Dendritic cell treated with granulocyte-macrophage colony-stimulating factor and Interleukin-4, amounts not matched to agents 40 ng/mL and 50 ng/mL, for 4 days (primary cell): Measurements from ENCODE around the gene CAPZA2.

Source experiments
- H3K27ac Mint-ChIP-seq: one replicate; pipeline ENCODE4 v1.8.0; 2022; ENCODE audit warnings: mild to moderate bottlenecking, mixed read lengths
- H3K27me3 Mint-ChIP-seq: one replicate; pipeline ENCODE4 v1.8.0; 2022; ENCODE audit warnings: mild to moderate bottlenecking, mixed read lengths
- H3K36me3 Mint-ChIP-seq: one replicate; pipeline ENCODE4 v1.8.0; 2022; ENCODE audit warnings: low read depth, mixed read lengths
- H3K4me1 Mint-ChIP-seq: one replicate; pipeline ENCODE4 v1.8.0; 2022; ENCODE audit warnings: low read depth, mixed read lengths
- H3K4me3 Mint-ChIP-seq: one replicate; pipeline ENCODE4 v1.8.0; 2022; ENCODE audit warnings: mild to moderate bottlenecking, moderate library complexity, mixed read lengths
- H3K9me3 Mint-ChIP-seq: one replicate; pipeline ENCODE4 v1.8.0; 2022; ENCODE audit warnings: mixed read lengths
- intact Hi-C: fragments of 100-400 bp; cut with micrococcal nuclease; formaldehyde crosslinking; loops from one replicate; pipeline ENCODE4 v1.15.0; 2022

The CAPZA2 gene

GRCh38 chr7:116837586-116837985, 24.8 kb upstream of the CAPZA2 start:
- H3K4me1 Mint-ChIP-seq, result peaks cover 8% of the 10 kb centered on the region
- H3K9me3 Mint-ChIP-seq, result no peaks in the 10 kb centered on the region
- peaks cover 3% of the 10 kb centered on the region for H3K27me3 Mint-ChIP-seq
- H3K27ac Mint-ChIP-seq, result no peak overlapping the region
- intact Hi-C loops, result no loop called here
- H3K4me3 Mint-ChIP-seq, result no peak overlapping the region
- H3K36me3 Mint-ChIP-seq, result no peaks in the 10 kb centered on the region

- no peaks in the 10 kb centered on the region for H3K36me3 Mint-ChIP-seq
- H3K9me3 Mint-ChIP-seq, result no peaks in the 10 kb centered on the region
- no peaks in the 10 kb centered on the region for H3K27me3 Mint-ChIP-seq
- intact Hi-C loops, result no loop called here
- H3K4me3 Mint-ChIP-seq, result no peak overlapping the region
- peaks cover 20% of the 10 kb centered on the region for H3K4me1 Mint-ChIP-seq
- H3K27ac Mint-ChIP-seq, result no peak overlapping the region
These were observed 22.1 kb upstream of the CAPZA2 start for GRCh38 chr7:116840256-116840655.

- Mint-ChIP-seq H3K4me1 (peaks cover 20% of the 10 kb centered on the region), H3K4me3 (no peak overlapping the region), H3K36me3 (no peaks in the 10 kb centered on the region), H3K27me3 (no peaks in the 10 kb centered on the region), H3K9me3 (no peaks in the 10 kb centered on the region), H3K27ac (peak overlapping the region; percentile 36)
- intact Hi-C loops, result no loop called here
These were observed 20.0 kb upstream of the CAPZA2 start for GRCh38 chr7:116842371-116842770.

- Mint-ChIP-seq H3K27me3 (no peaks in the 10 kb centered on the region), H3K4me1 (peaks cover 20% of the 10 kb centered on the region), H3K36me3 (no peaks in the 10 kb centered on the region), H3K4me3 (peak overlapping the region; percentile 57), H3K9me3 (no peaks in the 10 kb centered on the region), H3K27ac (peak overlapping the region; percentile 63)
- intact Hi-C loops, result no loop called here
These were observed 19.0 kb upstream of the CAPZA2 start for GRCh38 chr7:116843378-116843777.

DNA sequence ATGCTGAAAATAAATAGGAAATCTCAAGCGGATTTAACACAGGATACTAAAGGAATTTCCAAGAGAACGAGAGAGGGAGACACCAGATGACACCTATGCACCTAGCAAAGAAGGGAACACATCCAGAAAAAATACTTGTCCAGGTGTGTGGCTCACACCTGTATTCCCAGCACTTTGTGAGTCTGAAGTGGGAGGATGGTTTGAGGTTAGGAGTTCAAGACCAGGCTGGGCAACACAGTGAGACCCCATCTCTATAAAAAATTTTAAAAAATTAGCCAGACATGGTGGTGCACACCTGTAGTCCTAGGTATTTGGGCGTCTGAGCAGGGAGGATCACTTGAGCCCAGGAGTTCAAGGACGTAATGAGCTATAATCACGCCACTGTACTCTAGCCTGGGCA, 11.2 kb upstream of the CAPZA2 start:
- peaks cover 13% of the 10 kb centered on the region for H3K27me3 Mint-ChIP-seq
- intact Hi-C loops, result no loop called here
- H3K27ac Mint-ChIP-seq, result no peak overlapping the region
- no peaks in the 10 kb centered on the region for H3K36me3 Mint-ChIP-seq
- H3K4me3 Mint-ChIP-seq, result no peak overlapping the region
- no peaks in the 10 kb centered on the region for H3K9me3 Mint-ChIP-seq
- H3K4me1 Mint-ChIP-seq, result no peaks in the 10 kb centered on the region

DNA sequence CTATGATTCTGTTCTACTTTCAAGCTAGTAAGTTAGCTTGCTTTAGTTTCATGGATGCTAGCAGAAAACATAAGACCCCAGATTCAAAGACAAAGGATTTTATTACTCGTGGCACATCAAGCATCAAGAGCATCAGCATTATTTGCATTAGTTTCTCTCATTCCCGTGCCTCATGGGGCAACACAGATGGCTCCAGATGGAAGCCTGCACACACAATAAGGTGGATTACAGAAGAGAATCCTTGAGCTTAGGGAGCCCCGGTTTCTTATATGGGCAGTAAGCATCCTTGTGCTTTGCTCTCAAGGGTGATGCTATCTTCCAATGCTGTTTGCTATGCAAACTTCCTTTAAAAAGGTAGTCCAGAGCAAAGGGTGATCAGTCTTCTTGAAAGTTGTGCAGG, 10.7 kb upstream of the CAPZA2 start:
- H3K27ac Mint-ChIP-seq, result no peak overlapping the region
- H3K9me3 Mint-ChIP-seq, result no peaks in the 10 kb centered on the region
- H3K36me3 Mint-ChIP-seq, result no peaks in the 10 kb centered on the region
- peaks cover 4% of the 10 kb centered on the region for H3K4me1 Mint-ChIP-seq
- H3K27me3 Mint-ChIP-seq, result peaks cover 13% of the 10 kb centered on the region
- intact Hi-C loops, result no loop called here
- H3K4me3 Mint-ChIP-seq, result no peak overlapping the region

DNA sequence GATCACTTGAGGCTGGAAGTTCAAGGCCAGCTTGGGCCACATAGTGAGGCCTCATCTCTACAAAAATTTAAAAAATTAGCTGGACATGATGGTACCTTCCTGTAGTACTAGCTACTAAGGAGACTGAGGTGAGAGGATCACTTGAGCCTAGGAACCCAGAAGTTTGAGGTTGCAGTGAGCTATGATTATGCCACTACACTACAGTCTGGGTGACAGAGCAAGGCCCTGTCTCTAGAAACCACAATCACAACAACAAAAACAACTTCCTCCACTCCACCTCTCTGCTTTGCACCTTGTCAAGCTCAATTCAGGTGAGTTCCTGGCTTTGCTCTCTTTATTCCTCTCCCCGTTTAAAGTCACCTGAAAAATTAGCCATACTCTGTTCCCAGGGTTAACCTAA, 8.3 kb upstream of the CAPZA2 start:
- Mint-ChIP-seq H3K36me3 (no peaks in the 10 kb centered on the region), H3K27ac (no peak overlapping the region), H3K9me3 (no peaks in the 10 kb centered on the region), H3K27me3 (peaks cover 17% of the 10 kb centered on the region), H3K4me3 (no peak overlapping the region), H3K4me1 (peaks cover 12% of the 10 kb centered on the region)
- intact Hi-C loops, result no loop called here

DNA sequence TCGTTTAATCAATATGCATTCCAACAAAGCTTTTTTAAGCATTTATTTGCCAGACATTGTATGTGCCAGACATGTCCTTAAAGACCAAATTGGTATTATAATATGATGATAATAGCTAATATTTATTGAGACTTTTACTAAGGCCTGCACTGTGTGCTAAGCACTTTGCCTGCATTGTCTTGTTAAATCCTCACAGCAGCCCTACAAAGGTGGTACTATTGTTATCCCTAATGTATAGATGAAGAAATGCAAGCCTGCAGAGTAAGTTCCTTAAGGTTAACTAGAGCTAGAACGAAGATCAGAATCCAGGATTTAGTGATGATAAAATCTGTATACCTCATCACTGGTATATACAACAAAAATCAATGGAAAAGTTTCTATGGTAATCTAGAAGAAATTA, 5.3 kb upstream of the CAPZA2 start:
- Mint-ChIP-seq H3K27me3 (peaks cover 7% of the 10 kb centered on the region), H3K9me3 (no peaks in the 10 kb centered on the region), H3K36me3 (no peaks in the 10 kb centered on the region), H3K4me3 (no peak overlapping the region), H3K4me1 (peaks cover 34% of the 10 kb centered on the region), H3K27ac (no peak overlapping the region)
- intact Hi-C loops, result no loop called here

DNA sequence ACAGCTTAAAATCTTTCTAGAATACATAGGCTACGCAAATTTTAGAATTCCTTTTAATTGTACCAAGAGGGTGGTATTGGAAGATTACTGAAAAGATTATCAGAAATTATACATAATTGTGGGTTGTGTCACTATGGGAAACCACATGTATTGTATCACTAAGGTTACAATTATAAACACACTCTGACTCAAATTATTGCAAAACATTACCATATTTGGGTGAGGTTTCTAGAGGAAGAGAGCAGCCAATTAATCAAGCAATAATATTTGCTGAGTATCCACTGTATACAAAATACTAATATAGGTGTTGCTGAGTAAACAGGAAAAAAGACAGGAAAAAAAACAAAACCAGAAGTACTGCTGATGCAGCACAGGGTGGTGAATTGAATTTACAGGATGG, 3.1 kb upstream of the CAPZA2 start:
- H3K4me3 Mint-ChIP-seq, result no peak overlapping the region
- H3K36me3 Mint-ChIP-seq, result peaks cover 10% of the 10 kb centered on the region
- H3K4me1 Mint-ChIP-seq, result peaks cover 35% of the 10 kb centered on the region
- H3K27me3 Mint-ChIP-seq, result peaks cover 7% of the 10 kb centered on the region
- no peaks in the 10 kb centered on the region for H3K9me3 Mint-ChIP-seq
- H3K27ac Mint-ChIP-seq, result peak overlapping the region; percentile 81
- intact Hi-C loops, result no loop called here

- Mint-ChIP-seq H3K27me3 (peaks cover 4% of the 10 kb centered on the region), H3K9me3 (no peaks in the 10 kb centered on the region), H3K36me3 (peaks cover 17% of the 10 kb centered on the region), H3K27ac (peak overlapping the region; percentile 98), H3K4me3 (no peak overlapping the region), H3K4me1 (peaks cover 46% of the 10 kb centered on the region)
- intact Hi-C loops, result no loop called here
These were observed 670 bp upstream of the CAPZA2 start for GRCh38 chr7:116861717-116862116.

DNA sequence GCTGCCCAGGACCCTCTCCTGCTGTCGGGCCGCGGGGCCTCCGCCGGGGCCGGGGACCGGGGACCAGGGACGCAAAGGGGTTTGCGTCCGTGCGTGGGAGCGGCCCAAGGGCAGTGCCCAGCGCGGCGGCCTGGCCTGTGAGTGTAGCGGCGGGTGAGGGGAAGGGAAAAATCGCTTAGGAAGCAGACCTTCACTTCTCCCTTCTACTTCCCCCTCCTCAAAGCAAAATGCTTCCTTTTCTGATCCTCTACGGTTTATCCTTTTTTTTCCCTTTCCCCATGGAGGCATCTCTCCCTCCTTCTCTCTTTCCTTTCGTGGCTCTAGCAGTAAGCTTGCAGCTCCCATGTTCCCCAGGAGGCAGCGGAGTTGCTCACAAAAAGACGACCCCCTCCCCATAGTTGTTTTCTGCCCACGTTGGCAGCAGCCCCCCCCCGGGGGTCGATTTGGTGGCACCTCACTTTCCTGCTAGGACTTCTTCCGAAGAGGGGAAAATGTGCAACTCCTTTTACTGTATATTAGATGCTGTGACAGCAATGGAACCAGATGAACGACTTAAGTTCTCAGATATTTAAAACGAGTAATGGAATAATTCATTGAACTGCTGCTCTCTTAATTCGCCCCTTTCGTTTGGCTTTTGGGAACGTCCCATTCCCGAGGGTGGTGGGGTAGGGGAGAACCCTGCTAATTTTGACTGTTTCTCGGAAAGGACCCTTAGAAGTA, 724 bp downstream of the CAPZA2 start:
- Mint-ChIP-seq H3K27me3 (no peaks in the 10 kb centered on the region), H3K4me1 (peaks cover 58% of the 10 kb centered on the region), H3K4me3 (peak overlapping the region; percentile 100), H3K27ac (peak overlapping the region; percentile 98), H3K9me3 (no peaks in the 10 kb centered on the region), H3K36me3 (peaks cover 30% of the 10 kb centered on the region)
- intact Hi-C loops, result loop anchor here (1.0 kb wide), 1 partner anchor 50 kb away; no protein-coding TSS in a partner anchor

GRCh38 chr7:116863936-116864500, 1.6 kb downstream of the CAPZA2 start:
- intact Hi-C loops, result loop anchor here (1.0 kb wide), 1 partner anchor 51 kb away; no protein-coding TSS in a partner anchor
- peaks cover 55% of the 10 kb centered on the region for H3K4me1 Mint-ChIP-seq
- peak overlapping the region; percentile 100 for H3K4me3 Mint-ChIP-seq

GRCh38 chr7:116871061-116871700, 8.8 kb downstream of the CAPZA2 start:
- Mint-ChIP-seq H3K4me1 (peaks cover 64% of the 10 kb centered on the region), H3K36me3 (peaks cover 22% of the 10 kb centered on the region), H3K27me3 (no peaks in the 10 kb centered on the region), H3K9me3 (no peaks in the 10 kb centered on the region), H3K27ac (no peak overlapping the region), H3K4me3 (no peak overlapping the region)
- intact Hi-C loops, result no loop called here

More at GRCh38 chr7:116863936-116864500, 1.6 kb downstream of the CAPZA2 start:
- Mint-ChIP-seq H3K27me3 (no peaks in the 10 kb centered on the region), H3K27ac (peak overlapping the region; percentile 98), H3K36me3 (peaks cover 33% of the 10 kb centered on the region), H3K9me3 (no peaks in the 10 kb centered on the region)

DNA sequence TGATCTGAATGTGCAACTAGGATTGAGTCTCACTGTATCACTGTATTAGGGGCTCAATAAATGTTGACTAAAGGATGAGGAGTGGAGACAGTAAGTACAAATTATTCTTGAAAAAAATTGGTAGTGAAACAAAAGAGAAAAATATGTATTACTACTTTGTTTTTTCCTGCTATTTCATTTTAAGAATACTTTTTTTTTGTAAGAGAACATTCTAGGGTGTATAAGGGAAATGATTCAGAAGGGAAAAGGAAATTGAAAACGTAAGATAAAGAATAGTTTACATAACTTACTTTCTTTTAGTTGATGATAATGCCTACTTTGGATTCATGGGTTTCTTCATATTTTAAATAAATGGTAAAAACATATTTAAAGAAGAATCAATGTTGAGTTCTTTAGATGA, 9.6 kb downstream of the CAPZA2 start:
- intact Hi-C loops, result no loop called here
- H3K36me3 Mint-ChIP-seq, result peaks cover 19% of the 10 kb centered on the region
- H3K27ac Mint-ChIP-seq, result no peak overlapping the region
- H3K4me1 Mint-ChIP-seq, result peaks cover 59% of the 10 kb centered on the region
- H3K4me3 Mint-ChIP-seq, result no peak overlapping the region
- H3K27me3 Mint-ChIP-seq, result no peaks in the 10 kb centered on the region
- no peaks in the 10 kb centered on the region for H3K9me3 Mint-ChIP-seq
